ENCODE data around the gene RHOD.

- TF ChIP-seq CTCF (IDR thresholded peaks at IDR 0.05; ENCODE audit: insufficient read depth, low read depth, low read length) (no peak), EZH2 (IDR thresholded peaks at IDR 0.05; ENCODE audit: insufficient read depth, low read length) (no peak)
Measured at GRCh38 chr11:67120881-67121710, 64.4 kb downstream of the RHOD start.

Data from astrocyte (in vitro differentiated cells and primary cell).